Measurements from ENCODE around the gene CACNG4.

CACNG4 gene

GRCh38 chr17:66987059-66987616, 22.6 kb downstream of the CACNG4 start:
- no peak for DNase-seq

DNA sequence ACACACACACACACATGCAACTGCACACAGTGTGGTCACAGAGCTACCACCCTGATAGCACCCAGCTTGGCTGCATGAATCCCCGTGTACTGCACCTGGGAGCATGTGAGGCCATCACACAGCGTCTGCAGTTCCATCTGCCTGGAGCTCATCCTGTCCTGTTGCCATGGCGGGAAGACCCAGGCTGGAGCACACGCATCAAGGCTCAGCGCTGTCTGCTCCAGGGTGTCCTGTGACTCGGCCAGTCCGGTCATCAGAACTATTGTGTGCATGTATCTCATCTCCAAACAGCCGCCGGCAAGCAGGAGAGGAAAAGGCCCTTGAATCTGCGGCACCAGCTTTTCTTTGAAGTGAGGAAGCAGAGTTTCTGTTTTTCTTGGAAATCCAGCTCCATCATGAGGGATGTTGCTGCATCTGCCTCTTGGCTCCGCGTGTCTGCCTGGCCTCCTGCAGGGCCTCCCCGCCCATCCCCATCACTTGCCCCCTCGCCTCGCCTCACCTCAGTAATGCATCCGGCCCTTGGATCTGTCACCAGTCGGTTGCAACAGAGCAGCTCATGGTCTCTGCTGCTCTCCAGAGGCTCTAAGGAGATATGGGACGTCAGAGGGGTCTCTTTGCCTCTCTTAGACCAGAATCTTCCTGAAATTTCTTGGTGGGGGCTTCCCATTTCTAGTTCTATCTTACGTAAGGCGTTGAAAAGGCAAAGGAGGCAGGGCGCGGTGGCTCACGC, 23.7 kb downstream of the CACNG4 start:
- DNase-seq = no peak

DNA sequence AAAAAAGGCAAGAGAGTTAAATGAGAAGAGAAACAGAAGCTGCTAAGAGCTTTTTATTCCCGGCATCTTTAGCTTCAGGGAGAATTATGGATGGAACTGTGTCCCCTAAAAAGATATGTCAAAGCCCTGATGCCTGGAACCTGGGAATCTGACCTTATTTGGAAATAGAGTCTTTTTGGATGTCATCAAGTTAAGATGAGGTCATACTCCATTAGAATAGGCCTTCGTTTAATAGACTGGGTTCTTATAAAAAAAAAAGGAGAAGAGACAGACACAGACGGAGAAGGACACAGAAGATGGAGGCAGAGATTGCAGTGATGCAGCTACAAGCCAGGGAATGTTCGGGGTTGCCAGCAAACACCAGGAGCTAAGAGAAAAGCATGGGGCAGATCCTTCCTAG, 24.6 kb downstream of the CACNG4 start:
- no peak for DNase-seq

GRCh38 chr17:66989579-66989978, 25.1 kb downstream of the CACNG4 start:
- DNase-seq = no peak

DNA sequence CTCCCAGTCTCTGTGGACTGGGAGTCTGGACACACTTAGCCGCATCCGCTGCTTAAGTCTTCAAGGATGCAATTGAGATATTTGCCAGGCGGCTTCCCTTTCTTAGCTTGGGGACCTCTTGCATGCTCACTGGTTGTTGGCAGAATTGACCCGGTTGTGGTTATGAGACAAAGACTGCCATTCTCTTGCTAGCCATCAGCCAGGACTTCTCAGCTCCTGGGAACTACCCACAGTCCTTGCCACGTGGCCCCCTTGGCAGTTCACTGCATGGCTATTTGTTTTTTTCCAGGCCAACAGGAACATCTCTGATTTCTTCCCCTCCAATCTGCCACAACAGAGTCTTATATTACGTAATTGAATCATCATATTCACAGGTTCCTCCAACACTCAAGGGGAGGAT, 25.5 kb downstream of the CACNG4 start:
- DNase-seq = no peak

GRCh38 chr17:66992911-66993442, 28.5 kb downstream of the CACNG4 start:
- DNase-seq = no peak

- DNase-seq = no peak
These were observed 29.9 kb downstream of the CACNG4 start for GRCh38 chr17:66994361-66994760.

- DNase-seq = no peak
These were observed 30.5 kb downstream of the CACNG4 start for GRCh38 chr17:66994930-66995535.

DNA sequence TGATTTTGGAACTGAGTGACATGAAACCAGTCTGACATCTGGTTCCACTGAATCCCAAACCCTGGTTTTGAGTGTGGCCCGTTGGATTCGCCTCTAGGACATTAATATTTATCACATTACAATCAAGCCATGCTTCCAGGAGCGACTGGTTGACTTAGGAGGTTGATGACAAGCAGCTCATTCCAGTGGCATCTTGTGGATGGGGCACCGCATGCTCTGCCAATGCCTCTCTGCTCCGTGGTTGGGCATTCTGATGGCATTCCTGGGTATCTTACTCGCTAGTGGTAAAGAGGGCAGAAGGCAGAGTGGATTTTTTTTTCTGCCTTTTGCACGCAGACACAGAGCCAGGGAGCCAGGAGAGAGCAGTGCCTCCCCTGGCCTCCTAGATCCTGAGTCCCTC, 31.4 kb downstream of the CACNG4 start:
- no peak for DNase-seq

DNA sequence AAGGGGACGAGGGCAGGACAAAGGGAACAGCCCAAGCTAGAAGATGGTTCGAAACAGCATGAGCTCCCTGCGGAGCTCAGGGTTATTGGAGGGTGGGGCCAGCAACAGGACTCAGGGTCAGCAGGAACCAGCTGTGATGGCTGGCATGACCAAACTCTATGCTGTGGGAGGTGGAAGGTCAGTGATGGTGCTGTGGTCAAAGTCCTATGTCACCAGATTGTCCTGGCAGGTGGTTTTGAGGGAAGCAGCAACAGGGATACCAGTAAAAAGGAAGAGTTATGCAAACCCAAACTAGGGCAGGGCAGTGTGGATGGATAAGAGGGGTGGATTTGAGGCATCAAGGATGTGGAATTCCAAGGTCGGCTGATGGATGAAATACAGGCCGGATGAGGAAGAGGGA, 32.4 kb downstream of the CACNG4 start:
- DNase-seq = no peak

GRCh38 chr17:67003231-67003630, 38.7 kb downstream of the CACNG4 start:
- DNase-seq = no peak

- no peak for DNase-seq
These were observed 39.7 kb downstream of the CACNG4 start for GRCh38 chr17:67004181-67004580.

GRCh38 chr17:67007266-67007665, 42.8 kb downstream of the CACNG4 start:
- no peak for DNase-seq

- DNase-seq = no peak
These were observed 43.6 kb downstream of the CACNG4 start for GRCh38 chr17:67008101-67008500.

GRCh38 chr17:67011527-67012175, 47.1 kb downstream of the CACNG4 start:
- no peak for DNase-seq

GRCh38 chr17:67013891-67014290, 49.4 kb downstream of the CACNG4 start:
- DNase-seq = no peak

- DNase-seq = no peak
These were observed 50.5 kb downstream of the CACNG4 start for GRCh38 chr17:67015001-67015400.

- DNase-seq = no peak
These were observed 51.7 kb downstream of the CACNG4 start for GRCh38 chr17:67016039-67016762.

- DNase-seq = no peak
These were observed 53.4 kb downstream of the CACNG4 start for GRCh38 chr17:67017910-67018309.

GRCh38 chr17:67018471-67019434, 54.2 kb downstream of the CACNG4 start:
- no peak for DNase-seq

- no peak for DNase-seq
These were observed 55.3 kb downstream of the CACNG4 start for GRCh38 chr17:67019809-67020208.

- DNase-seq = no peak
These were observed 55.8 kb downstream of the CACNG4 start for GRCh38 chr17:67020293-67020766.
